HuH-7 (cell line): Measurements from ENCODE around the gene GRK1.
"Not testable (repeated sequence)": the region's sequence is repeated elsewhere in the genome, so short reads cannot be mapped to it uniquely, and the experiment has no call there.

Experiments
- DNase-seq: peaks from one replicate; pipeline ENCODE4 v3.0.0; 2011; ENCODE audit warnings: low spot score

Gene GRK1

GRCh38 chr13:113743366-113744195, 76.6 kb downstream of the GRK1 start:
- DNase-seq, result no peak

GRCh38 chr13:113744197-113745000, 77.4 kb downstream of the GRK1 start:
- DNase-seq, result no peak

GRCh38 chr13:113745059-113745458, 78.0 kb downstream of the GRK1 start:
- no peak for DNase-seq

GRCh38 chr13:113745500-113746142, 78.6 kb downstream of the GRK1 start:
- not testable (repeated sequence) for DNase-seq

GRCh38 chr13:113746143-113746525, 79.1 kb downstream of the GRK1 start:
- DNase-seq, result peak; percentile 78

- no peak for DNase-seq
Measured at GRCh38 chr13:113746671-113747070, 79.7 kb downstream of the GRK1 start.

- DNase-seq, result no peak
Measured at GRCh38 chr13:113747291-113747833, 80.3 kb downstream of the GRK1 start.

- no peak for DNase-seq
Measured at GRCh38 chr13:113748101-113748861, 81.3 kb downstream of the GRK1 start.

GRCh38 chr13:113748862-113749451, 81.9 kb downstream of the GRK1 start:
- DNase-seq, result no peak

GRCh38 chr13:113749507-113749906, 82.5 kb downstream of the GRK1 start:
- DNase-seq, result no peak

- DNase-seq, result no peak
Measured at GRCh38 chr13:113749967-113750366, 82.9 kb downstream of the GRK1 start.

- DNase-seq, result no peak
Measured at GRCh38 chr13:113750554-113751399, 83.8 kb downstream of the GRK1 start.

GRCh38 chr13:113751491-113751890, 84.5 kb downstream of the GRK1 start:
- no peak for DNase-seq

GRCh38 chr13:113752211-113752986, 85.4 kb downstream of the GRK1 start:
- not testable (repeated sequence) for DNase-seq

GRCh38 chr13:113753171-113753570, 86.2 kb downstream of the GRK1 start:
- DNase-seq, result no peak

- DNase-seq, result no peak
Measured at GRCh38 chr13:113754242-113754641, 87.2 kb downstream of the GRK1 start.

- DNase-seq, result no peak
Measured at GRCh38 chr13:113754691-113755090, 87.7 kb downstream of the GRK1 start.

- no peak for DNase-seq
Measured at GRCh38 chr13:113756441-113757097, 89.5 kb downstream of the GRK1 start.
